ENCODE measurements around the gene WIZ. TPM values are rescaled to one million over a fixed set of nuclear protein-coding genes. Genes with fewer than 3 reads are reported as not detected.

The WIZ gene
- polyA plus RNA-seq, 1 donor from 2014 or later, result 1.8 TPM

- Mint-ChIP-seq H3K27ac (peak overlapping the region in 2 of 3 donors; percentile 16 to 34), H3K4me3 (peak overlapping the region in 1 of 4 donors; percentile 6), H3K4me1 (peaks cover 0 to 3% (median 2%) of the 10 kb centered on the region in 3 donors), H3K9me3 (peaks cover 0 to 2% (median 0%) of the 10 kb centered on the region in 3 donors), H3K27me3 (no peaks in the 10 kb centered on the region), H3K36me3 (peaks cover 9% of the 10 kb centered on the region)
Observed at GRCh38 chr19:15453906-15454860, 4.4 kb upstream of the WIZ start.

GRCh38 chr19:15453091-15453578 is 3.4 kb upstream of the WIZ start:
- peaks cover 9% of the 10 kb centered on the region for H3K36me3 Mint-ChIP-seq
- no peak overlapping the region for H3K4me3 Mint-ChIP-seq

DNA sequence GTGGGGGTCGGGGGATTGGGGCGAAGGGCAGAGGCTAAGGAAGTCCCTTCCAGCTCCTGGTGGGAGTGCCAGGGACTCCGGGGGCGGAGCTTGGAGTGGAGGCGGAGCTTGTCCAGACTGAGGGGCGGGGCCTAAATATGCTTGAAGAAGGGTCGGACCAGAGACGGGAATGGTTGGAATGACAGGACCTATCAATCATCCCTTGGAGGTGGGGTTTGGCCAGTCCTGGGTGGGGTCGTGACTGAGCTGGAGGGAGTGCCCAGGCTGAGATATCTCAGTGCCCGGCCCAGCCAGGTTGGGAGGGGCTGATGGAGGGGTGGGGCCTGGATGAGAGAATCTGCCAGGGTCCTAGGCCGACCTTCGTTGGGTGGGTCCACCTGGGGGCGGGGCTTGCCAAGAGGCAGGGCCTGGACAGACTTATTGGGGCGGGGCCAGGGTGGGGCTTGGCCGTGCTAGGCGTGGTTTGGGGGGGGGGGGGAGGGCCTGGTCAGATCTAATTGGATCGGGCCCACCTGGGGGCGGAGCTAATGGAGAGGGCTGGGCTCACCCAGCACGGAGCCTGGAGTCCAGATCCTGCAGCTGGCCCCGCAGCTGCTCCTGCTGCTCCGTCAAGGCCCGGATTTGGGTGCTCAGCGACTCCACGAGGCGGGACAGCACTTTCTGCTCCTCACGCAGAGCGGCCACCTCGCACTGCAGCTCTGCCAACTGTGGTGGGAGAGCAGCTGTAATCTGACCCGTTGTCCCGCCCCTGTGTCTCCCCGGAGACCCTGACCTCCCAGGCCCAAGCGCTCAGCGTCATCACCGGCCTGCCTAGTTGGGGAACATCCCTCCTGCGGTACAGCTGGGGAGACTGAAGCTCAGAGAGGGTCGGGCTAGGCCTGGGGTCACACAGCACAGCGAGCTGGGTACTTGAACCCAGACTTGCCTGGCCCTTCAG is 2.6 kb upstream of the WIZ start:
- peaks cover 0 to 6% (median 3%) of the 10 kb centered on the region in 3 donors for H3K4me1 Mint-ChIP-seq
- peaks cover 0 to 2% (median 0%) of the 10 kb centered on the region in 3 donors for H3K9me3 Mint-ChIP-seq
- no peak overlapping the region for H3K27ac Mint-ChIP-seq
- no peak overlapping the region for H3K4me3 Mint-ChIP-seq
- peaks cover 8% of the 10 kb centered on the region for H3K36me3 Mint-ChIP-seq
- no peaks in the 10 kb centered on the region for H3K27me3 Mint-ChIP-seq

More at GRCh38 chr19:15453091-15453578, 3.4 kb upstream of the WIZ start:
- H3K27ac Mint-ChIP-seq, result peak overlapping the region in 2 of 3 donors; percentile 16 to 81
- no peaks in the 10 kb centered on the region for H3K27me3 Mint-ChIP-seq
- peaks cover 0 to 6% (median 3%) of the 10 kb centered on the region in 3 donors for H3K4me1 Mint-ChIP-seq
- H3K9me3 Mint-ChIP-seq, result peaks cover 0 to 2% (median 0%) of the 10 kb centered on the region in 3 donors

DNA sequence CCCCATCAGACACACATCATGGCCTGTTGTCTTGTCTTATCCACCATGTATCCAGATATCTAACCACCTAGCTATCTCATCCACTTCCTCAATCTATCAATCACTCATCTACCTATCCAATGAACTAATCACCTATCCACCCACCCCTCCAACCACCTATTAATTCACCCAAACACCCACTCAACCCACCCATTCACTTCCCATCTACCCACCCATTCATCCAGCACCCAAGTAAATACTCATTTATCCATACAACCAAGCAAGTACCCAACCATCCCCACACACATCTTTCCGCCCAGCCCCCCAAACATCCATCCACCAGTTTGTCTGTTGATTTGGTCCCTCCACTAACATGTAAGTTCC is 753 bp upstream of the WIZ start:
- Mint-ChIP-seq H3K27me3 (no peaks in the 10 kb centered on the region), H3K9me3 (peaks cover 0 to 2% (median 0%) of the 10 kb centered on the region in 3 donors), H3K4me1 (peaks cover 0 to 6% (median 6%) of the 10 kb centered on the region in 3 donors), H3K36me3 (peaks cover 8% of the 10 kb centered on the region), H3K27ac (peak overlapping the region; percentile 61 to 96 (median 89)), H3K4me3 (peak overlapping the region; percentile 50 to 89 (median 80))

DNA sequence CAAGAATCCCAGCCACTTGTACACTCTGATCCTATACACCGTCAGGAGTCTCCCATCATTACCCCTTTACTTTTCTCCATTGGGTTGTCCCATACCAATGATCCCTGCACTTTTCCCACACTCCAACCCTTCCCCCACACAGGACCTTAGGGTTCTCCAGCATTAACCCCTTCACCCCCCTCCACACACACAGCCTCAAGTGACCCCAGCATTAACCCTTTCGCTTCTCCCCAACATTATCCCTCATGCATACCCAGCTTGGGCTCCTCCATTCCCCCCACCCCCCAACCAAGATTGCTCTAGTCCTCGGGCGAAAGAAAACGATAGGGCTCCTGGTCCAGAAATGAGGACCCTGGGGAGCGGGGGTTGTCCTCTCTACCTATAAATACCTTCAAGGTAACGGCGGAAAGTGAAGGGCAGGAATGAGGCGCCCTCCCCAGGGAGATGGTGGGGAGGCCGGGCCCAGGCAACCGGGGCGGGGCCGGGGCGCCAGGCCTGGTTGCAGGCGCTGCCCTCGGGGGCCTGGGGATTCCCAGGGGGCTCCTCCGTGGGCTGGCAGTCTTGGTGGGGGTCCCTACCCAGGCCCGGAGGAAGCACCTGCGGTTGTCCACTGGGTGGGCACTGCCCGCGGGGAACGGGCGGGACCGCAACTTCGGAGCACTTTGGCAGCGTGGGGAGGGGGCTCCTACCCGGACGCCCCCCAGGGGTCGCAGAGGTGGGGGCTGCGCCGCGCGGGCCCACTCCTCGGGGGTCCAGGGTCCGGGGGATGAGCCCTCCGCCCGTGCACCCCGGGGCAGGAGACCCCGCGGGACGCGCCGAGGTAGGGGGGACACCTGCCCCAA is 757 bp downstream of the WIZ start:
- peaks cover 0 to 2% (median 0%) of the 10 kb centered on the region in 3 donors for H3K9me3 Mint-ChIP-seq
- peak overlapping the region; percentile 4 to 82 (median 58) for H3K27ac Mint-ChIP-seq
- peaks cover 8% of the 10 kb centered on the region for H3K36me3 Mint-ChIP-seq
- peak overlapping the region; percentile 65 to 91 (median 83) for H3K4me3 Mint-ChIP-seq
- H3K4me1 Mint-ChIP-seq, result peaks cover 0 to 6% (median 6%) of the 10 kb centered on the region in 3 donors
- no peaks in the 10 kb centered on the region for H3K27me3 Mint-ChIP-seq

GRCh38 chr19:15448044-15448777 is 1.5 kb downstream of the WIZ start:
- Mint-ChIP-seq H3K36me3 (peaks cover 2% of the 10 kb centered on the region), H3K9me3 (peaks cover 0 to 2% (median 0%) of the 10 kb centered on the region in 3 donors), H3K27ac (peak overlapping the region; percentile 4 to 82 (median 58)), H3K27me3 (no peaks in the 10 kb centered on the region), H3K4me1 (peaks cover 0 to 6% (median 3%) of the 10 kb centered on the region in 3 donors), H3K4me3 (peak overlapping the region; percentile 75 to 91 (median 84))

DNA sequence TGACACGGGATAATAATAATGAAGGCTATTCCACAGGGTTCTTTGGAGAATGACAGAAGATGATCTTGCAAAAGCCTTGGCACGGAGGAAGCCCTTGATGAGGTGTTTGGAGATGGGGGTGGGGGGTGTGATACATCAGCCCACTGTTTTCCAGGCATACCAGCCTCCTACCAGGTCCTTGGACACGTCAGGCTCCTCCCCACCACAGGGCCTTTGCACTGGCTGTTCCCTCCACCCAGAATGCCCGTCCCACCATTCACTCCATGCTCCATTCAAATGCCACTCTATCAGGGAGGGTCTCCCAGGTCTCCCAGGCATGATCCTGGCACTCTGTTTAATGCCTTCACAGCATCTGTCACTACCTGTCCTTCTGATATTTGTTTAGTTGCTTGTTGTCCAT is 2.7 kb downstream of the WIZ start:
- peaks cover 0 to 2% (median 0%) of the 10 kb centered on the region in 3 donors for H3K9me3 Mint-ChIP-seq
- H3K27me3 Mint-ChIP-seq, result no peaks in the 10 kb centered on the region
- peaks cover 0 to 6% (median 3%) of the 10 kb centered on the region in 3 donors for H3K4me1 Mint-ChIP-seq
- H3K36me3 Mint-ChIP-seq, result peaks cover 1% of the 10 kb centered on the region
- peak overlapping the region in 1 of 3 donors; percentile 40 for H3K27ac Mint-ChIP-seq
- peak overlapping the region in 2 of 4 donors; percentile 24 to 76 for H3K4me3 Mint-ChIP-seq

DNA sequence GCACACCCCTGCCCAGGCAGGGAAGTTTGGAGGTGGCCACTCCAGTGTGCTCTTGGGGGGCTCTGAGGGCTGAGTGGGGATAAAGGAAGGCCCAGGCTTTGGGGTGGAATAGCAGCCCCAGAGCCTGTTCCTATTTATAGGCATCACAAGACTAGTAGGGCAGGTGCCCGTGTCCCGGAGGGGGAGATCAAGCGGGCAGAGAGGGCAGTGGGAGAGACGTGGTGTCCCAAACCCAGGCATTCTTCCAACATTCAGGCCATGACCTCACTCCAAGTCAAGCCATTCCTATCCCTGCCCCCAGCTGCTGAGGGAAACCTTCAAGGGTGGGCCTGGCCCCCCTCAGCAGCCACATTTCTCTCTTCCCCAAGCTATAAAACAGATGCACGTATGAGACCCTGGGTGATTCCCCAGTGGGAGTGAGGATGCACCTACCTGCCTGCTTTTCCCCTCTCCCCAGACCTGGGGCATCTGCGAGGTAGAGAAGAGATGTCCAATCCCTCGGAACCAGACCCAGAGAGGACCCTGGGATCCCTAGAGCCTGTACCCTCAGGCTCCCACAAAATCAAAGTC is 3.9 kb downstream of the WIZ start:
- Mint-ChIP-seq H3K27ac (peak overlapping the region in 1 of 3 donors; percentile 40), H3K4me3 (peak overlapping the region in 1 of 4 donors; percentile 76), H3K27me3 (no peaks in the 10 kb centered on the region), H3K4me1 (peaks cover 0 to 6% (median 3%) of the 10 kb centered on the region in 3 donors), H3K9me3 (peaks cover 0 to 2% (median 0%) of the 10 kb centered on the region in 3 donors), H3K36me3 (no peaks in the 10 kb centered on the region)

DNA sequence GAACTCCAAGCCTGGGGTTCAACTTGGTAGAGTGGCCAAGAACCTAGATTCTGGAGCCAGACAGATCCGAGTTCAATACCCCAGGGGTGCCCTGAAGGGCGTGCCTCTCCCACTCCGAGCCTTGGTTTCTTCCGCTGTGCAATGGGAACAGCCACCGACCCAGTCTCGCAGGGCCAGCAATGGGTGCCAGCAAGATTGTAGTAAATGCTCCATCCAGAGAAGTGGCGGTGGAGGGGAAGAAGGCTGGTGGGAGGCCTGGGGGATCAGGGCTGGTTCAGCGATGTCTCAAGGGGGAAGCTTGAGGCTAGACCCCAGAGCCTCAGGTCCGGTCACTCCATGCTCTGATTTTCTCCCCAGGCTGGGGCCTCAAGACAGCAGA is 4.5 kb downstream of the WIZ start:
- Mint-ChIP-seq H3K36me3 (no peaks in the 10 kb centered on the region), H3K4me1 (peaks cover 0 to 4% (median 3%) of the 10 kb centered on the region in 3 donors), H3K27me3 (no peaks in the 10 kb centered on the region), H3K27ac (peak overlapping the region in 1 of 3 donors; percentile 42), H3K4me3 (no peak overlapping the region), H3K9me3 (peaks cover 0 to under 1% (median 0%) of the 10 kb centered on the region in 3 donors)

DNA sequence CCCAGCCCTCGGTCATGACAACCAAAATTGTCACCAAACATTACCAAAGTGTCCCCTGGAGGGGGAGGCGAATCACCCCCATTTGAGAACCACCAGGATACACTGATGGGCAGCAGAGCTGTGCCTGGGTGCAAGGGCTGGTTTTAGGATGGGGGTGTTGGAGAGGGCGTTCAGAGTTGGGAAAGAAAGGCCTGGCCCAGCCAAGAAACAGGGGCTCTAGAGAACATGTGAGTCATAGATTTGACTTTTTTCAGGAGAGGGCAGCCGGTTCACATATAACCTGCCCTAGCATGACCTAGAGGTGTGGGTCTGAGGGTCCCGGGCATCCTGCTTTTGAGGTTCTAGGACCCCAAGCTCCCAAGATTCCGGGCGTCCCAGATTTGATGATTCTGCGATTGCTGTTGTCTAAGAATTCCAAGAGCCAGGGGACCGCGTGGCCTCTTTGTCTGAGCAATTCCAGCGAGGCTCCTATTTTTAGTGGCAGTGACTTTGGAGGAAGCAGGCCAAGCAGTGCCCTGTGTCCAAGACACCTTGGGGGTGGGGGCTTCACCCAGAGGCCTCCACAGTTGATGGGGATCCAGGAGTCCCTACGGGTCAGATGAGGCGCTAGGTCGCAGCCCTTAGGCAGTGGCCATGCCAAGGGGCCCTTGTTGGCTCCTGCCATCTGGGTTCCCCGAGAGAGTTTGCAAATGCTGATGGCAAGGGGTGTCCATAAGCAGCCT is 5.1 kb downstream of the WIZ start:
- Mint-ChIP-seq H3K36me3 (no peaks in the 10 kb centered on the region), H3K4me3 (peak overlapping the region in 1 of 4 donors; percentile 17), H3K27ac (peak overlapping the region in 1 of 3 donors; percentile 42), H3K27me3 (no peaks in the 10 kb centered on the region), H3K9me3 (no peaks in the 10 kb centered on the region), H3K4me1 (peaks cover 0 to 3% (median 3%) of the 10 kb centered on the region in 3 donors)

DNA sequence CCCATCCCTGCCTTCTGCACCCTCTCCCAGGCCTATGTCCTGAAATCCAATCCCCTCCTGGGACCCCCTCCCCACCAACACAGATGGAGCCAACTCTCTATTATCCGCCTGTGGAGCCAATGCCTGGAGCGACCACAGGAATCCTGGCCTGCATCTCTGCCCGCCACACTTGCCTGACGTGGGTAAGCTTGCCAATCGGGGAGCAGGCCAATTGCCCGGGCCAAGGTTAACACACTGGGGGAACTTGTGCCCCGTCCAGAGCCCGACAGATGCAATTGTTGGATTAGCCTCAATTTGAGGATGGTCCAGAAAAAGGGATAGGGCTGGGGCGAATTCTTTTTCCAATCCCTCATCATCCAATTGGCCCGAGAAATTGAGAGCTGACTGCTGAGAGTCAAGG is 5.9 kb downstream of the WIZ start:
- Mint-ChIP-seq H3K36me3 (no peaks in the 10 kb centered on the region), H3K4me3 (peak overlapping the region in 1 of 4 donors; percentile 22), H3K4me1 (peaks cover 0 to 3% (median 3%) of the 10 kb centered on the region in 3 donors), H3K27me3 (no peaks in the 10 kb centered on the region), H3K27ac (peak overlapping the region in 1 of 3 donors; percentile 74), H3K9me3 (no peaks in the 10 kb centered on the region)

DNA sequence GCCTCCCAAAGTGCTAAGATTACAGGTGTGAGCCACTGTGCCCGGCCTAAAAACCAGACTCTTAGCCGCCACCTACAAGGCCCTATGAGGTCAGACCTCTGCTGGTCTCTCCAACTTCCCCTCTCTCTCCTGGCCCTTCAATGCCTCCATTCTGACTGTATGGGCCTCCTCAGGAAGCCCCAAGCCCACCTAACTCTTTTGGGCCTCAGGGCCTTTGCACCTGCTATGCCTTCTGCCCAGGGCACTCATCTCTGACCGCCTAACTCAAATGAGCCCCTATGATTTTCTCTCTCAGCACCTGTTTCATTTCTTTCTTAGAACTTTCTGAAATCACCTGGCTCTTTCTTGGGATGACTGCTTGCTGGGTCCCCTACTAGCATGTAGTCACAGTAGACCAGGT is 6.4 kb downstream of the WIZ start:
- peak overlapping the region in 1 of 3 donors; percentile 74 for H3K27ac Mint-ChIP-seq
- H3K4me3 Mint-ChIP-seq, result peak overlapping the region in 1 of 4 donors; percentile 22
- no peaks in the 10 kb centered on the region for H3K36me3 Mint-ChIP-seq
- H3K4me1 Mint-ChIP-seq, result peaks cover 0 to 3% (median under 1%) of the 10 kb centered on the region in 3 donors
- H3K9me3 Mint-ChIP-seq, result no peaks in the 10 kb centered on the region
- H3K27me3 Mint-ChIP-seq, result no peaks in the 10 kb centered on the region

All from IgD-negative memory B cell (primary cell).